ENCODE measurements around the gene CD164L2. TPM values are rescaled to one million over a fixed set of nuclear protein-coding genes. Genes with fewer than 3 reads are reported as not detected.

Gene CD164L2
- total RNA-seq, 1 donor from 2014 or later = 0.21 TPM

Other genes with a start within 250 kb of the CD164L2 start
- gene SLC9A1, start 228.2 kb downstream of the CD164L2 start, total RNA-seq = 6.4 TPM
- gene WDTC1, start 148.7 kb downstream of the CD164L2 start, total RNA-seq = 36.0 TPM
- gene TMEM222, start 61.2 kb downstream of the CD164L2 start, total RNA-seq = 22.3 TPM
- 23.1 TPM for gene SYTL1, start 41.3 kb downstream of the CD164L2 start, total RNA-seq
- gene MAP3K6, start 16.4 kb downstream of the CD164L2 start, total RNA-seq = 12.9 TPM
- gene FCN3, start 8.5 kb downstream of the CD164L2 start, total RNA-seq = 0.82 TPM
- 0.41 TPM for gene GPR3, start 9.3 kb upstream of the CD164L2 start, total RNA-seq
- 40.3 TPM for gene WASF2, start 106.8 kb upstream of the CD164L2 start, total RNA-seq
- gene AHDC1, start 220.8 kb upstream of the CD164L2 start, total RNA-seq = 50.8 TPM

Data from tongue (tissue), 1 donor.